Renal cortical epithelial cell (primary cell): ENCODE data around the gene DRD3. TPM values are rescaled to one million over a fixed set of nuclear protein-coding genes. Genes with fewer than 3 reads are reported as not detected.
A peak's percentile ranks its signal among the peaks of the same experiment; 100 is the strongest.

Source experiments
- DNase-seq: peaks from one replicate; pipeline ENCODE4 v3.0.0-alpha.2; 2011; ENCODE audit warnings: low read depth
- total RNA-seq: library from RNA; depleted of rRNA; stranded (reverse); fragments of >200 nt; gene quantifications from 2 replicates; pipeline ENCODE4 v1.2.3, GENCODE V29; 2014

The DRD3 gene
- not detected in 2 replicates for total RNA-seq

DNA sequence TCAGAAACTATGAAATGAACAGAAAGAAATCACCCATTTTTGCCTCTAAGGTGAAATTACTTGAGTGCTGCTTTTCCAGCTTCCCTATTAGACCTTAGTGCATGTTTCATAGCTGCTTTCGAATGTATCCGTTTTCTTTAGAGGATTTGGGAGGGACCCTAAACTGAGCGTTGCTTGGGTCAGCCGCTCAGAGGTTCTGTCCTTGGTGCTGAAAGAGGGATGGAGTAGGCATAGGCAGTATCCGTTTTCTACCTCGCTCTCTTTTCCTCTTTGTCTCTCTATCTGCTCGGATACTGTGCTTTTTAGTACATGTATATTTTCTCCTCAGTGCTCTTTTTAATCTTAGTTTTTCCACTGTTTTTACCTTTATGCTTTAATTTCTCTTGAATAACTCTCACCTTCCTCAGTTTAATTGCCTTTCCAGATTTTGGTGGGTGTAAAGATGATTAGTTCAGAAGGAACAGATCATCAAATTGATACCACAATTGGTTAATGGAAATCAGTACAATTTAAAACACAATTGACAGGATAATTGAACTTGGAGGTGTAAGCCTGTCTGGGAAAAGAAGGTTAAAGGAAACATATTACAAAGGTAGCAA is at the start of gene DRD3:
Gene DRD3 (minus strand): TSS at position 283 of the 599 bp plus-strand sequence. CDS start 7,060 bp downstream, outside the sequence.
- peak; percentile 28 for DNase-seq

- no peak for DNase-seq
Measured at GRCh38 chr3:114227076-114227475, 48.2 kb upstream of the DRD3 start.

- DNase-seq: no peak
Measured at GRCh38 chr3:114226313-114226712, 47.5 kb upstream of the DRD3 start.

DNA sequence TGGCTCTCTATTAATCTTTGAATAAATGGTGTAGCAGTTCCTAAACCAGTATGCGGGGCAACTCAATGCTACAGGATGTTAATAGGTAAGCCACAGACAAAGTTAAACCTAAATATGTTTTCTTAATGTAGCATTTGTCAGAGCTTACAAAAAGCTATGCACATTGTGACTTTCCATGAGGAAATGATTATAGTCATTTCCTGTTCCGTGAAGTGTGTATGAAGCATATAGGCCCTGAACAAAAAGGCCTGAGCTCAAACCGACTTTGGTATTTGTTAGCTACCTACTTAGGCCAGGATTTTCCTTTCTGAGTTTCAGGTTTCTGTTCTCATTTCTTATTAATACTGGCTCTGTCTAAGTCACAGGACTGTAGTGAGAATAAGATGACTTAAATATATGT is 44.3 kb upstream of the DRD3 start:
- DNase-seq: peak; percentile 7

GRCh38 chr3:114221881-114222264 is 43.0 kb upstream of the DRD3 start:
- no peak for DNase-seq

GRCh38 chr3:114221165-114221880 is 42.5 kb upstream of the DRD3 start:
- DNase-seq: no peak

DNA sequence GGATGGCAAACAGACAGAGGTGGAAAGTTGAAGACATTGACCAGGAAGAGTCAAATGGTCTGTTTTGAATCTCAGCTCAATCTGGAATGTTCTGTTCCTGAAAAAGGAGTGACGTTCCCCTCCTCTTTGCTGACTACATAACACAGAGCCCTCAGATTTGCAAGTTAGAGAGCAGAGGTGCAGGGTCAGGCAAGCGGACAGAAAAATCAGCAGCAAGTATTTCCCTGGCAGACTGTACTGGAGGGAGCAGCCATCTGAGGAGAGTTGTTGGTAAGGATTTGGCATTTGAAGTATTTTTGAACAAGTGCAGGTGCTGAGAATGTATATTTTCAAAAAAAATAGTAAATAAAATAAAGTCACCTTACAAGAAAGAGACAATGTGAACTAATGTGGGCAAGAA is 40.9 kb upstream of the DRD3 start:
- DNase-seq: no peak

- DNase-seq: peak; percentile 9
Measured at GRCh38 chr3:114218578-114219185, 39.8 kb upstream of the DRD3 start.

DNA sequence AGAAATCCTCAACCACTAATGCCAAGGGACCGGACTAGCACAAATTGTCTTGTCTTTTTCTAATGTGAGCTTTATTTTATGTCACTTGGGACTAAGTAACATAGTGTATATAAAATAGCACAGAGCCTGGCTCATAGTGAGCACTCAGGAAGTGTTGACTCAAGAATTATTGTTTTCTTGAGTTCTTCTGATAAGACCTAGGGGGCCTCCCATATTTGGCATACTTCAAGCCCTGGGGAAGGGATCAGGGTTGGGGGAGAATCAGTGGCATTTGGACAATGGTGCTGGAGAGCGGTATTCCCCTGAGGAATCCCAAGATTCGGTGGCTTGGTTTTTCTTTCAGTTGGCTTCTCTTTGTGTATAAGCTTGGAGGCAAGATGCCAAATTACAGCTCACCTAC is 39.2 kb upstream of the DRD3 start:
- DNase-seq: no peak

DNA sequence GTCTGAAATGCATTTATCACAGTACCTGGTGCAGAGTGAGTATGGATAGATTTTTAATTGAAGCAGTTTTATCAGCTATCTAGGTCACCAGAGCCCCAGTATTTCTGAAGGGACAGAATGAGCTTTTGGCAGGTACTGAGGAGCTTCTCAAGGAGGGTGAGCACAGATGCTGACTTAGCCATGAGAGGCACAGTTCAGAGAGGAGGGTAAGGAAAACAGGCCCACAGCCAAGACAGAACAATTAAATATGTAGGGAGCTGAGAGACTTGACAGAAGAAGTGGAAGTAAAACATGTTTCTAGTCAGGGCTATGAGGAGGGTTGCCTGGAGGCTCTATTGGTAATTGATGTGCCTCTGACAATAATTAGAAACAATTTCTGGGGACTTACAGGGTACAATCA is 38.4 kb upstream of the DRD3 start:
- DNase-seq: no peak

- peak; percentile 33 for DNase-seq
Measured at GRCh38 chr3:114216186-114216970, 37.5 kb upstream of the DRD3 start.

DNA sequence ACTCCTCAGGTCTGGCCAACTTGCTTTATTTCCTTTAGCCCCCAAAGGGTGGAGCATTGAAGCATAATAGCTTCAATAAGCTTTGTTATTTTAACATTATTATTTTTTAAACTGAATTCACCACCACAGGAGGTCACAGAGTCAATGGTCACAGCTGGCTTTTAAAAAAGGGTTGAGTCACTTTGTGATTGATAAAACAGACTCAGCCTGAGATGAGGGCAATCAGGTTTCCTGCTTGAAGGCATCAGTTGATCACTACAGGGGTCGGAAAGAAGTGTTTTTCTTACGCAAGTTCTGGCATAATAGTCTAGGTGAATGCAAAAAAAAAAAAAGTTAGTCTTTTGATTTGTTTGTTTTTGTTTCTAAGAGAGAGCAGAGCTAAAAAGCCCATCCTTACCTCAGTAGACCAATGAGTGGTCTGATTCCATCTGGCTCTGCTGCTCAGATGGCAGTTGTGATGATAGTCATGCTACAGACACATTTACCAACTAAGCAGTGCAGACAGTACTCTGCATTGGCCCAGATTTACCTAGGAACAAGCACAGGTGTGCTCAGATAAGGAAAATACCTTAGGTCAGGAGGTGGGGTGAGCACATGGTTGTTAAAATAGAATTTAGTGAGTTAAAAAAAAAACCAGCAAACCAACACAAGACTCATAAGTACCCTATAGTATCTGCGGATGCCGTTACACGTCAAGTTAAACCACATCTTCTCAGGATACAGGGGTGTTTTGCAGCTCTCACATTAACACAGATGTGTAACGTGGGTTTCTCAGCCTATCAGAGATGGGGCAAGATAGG is 35.9 kb upstream of the DRD3 start:
- DNase-seq: peak; percentile 22

- peak; percentile 87 for DNase-seq
Measured at GRCh38 chr3:114213627-114214541, 35.0 kb upstream of the DRD3 start.

GRCh38 chr3:114213292-114213626 is 34.4 kb upstream of the DRD3 start:
- DNase-seq: peak; percentile 17

GRCh38 chr3:114212646-114213045 is 33.8 kb upstream of the DRD3 start:
- DNase-seq: no peak

GRCh38 chr3:114207768-114208167 is 28.9 kb upstream of the DRD3 start:
- no peak for DNase-seq

- DNase-seq: no peak
Measured at GRCh38 chr3:114206342-114206741, 27.5 kb upstream of the DRD3 start.

DNA sequence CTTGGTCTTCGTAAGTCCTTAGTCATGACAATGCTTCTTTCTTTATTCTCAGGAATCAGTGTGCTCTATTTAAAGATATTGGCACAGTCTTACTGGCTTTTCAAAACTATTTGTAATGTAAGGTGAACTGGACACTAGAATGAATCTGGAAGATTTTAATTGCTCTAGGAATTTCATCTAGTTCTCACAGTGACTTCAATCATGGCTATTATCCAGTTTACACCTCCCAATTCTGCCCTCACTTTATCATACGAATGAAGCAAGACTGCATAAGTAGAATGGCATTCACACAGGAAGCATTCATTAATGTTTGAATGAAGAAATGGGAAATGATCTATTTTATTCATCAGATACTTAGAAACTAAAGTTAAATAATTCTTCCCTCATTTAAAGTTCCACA is 26.7 kb upstream of the DRD3 start:
- DNase-seq: peak; percentile 10

DNA sequence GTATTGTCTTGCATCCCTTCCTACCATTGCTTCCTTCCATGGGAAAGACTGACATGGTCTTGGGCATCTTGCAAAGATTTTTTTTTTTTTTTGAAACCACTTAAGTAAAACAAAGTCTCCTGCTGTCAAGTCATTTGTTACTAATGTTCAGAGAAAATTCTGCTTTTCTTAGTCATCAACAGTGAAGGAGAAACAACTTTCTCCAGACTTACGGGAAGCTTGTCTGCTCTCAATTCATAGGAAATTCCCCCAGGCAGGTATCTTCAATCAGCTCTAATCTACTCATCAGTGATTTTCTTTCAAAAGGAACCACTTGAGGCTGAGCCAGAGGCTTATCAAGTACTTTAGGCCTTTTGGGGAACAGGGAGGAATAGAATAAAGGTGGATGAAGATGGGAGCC is 15.9 kb upstream of the DRD3 start:
- DNase-seq: peak; percentile 13

- no peak for DNase-seq
Measured at GRCh38 chr3:114192136-114192535, 13.3 kb upstream of the DRD3 start.

- DNase-seq: no peak
Measured at GRCh38 chr3:114186501-114186900, 7.6 kb upstream of the DRD3 start.
